ENCODE results near the gene IRAK1.

DNA sequence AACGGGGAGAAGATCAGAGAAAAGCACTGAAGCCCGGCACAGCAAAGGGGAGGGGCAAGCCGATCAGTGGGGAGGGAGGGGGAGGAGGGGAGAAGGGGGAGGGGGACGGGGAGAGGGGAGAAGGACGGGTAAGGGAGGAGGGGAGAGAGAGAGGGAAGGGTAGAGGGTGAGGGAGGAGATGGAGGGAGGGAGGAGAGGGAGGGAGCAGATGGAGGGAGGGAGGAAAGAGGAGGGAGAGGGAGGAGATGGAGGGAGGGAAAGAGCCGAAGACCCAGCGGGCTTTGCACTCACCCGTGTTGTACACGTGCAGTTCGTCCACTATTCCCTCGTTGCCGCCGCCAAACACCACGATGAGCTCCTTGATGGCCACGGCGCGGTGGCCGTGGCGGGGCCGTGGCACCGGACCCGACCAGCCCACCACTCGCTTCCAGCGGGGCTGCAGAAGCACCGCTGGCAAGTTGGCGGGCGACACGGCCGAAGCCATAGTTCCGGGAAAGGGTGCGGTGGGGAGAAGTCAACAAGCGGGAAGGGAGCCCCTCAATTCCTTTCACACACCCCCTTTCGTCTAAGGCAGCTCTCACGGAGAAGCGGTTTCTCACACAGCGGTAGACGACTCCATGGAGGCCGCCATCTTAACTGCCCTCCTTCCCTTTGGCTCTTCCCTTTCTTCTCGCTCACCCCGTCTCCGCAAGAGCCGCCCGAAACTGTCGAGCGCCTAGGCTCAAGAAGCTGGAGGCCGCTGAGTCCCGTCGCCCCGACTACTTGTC, 49.2 kb downstream of the IRAK1 start:
- TF ChIP-seq, protein P1, sequence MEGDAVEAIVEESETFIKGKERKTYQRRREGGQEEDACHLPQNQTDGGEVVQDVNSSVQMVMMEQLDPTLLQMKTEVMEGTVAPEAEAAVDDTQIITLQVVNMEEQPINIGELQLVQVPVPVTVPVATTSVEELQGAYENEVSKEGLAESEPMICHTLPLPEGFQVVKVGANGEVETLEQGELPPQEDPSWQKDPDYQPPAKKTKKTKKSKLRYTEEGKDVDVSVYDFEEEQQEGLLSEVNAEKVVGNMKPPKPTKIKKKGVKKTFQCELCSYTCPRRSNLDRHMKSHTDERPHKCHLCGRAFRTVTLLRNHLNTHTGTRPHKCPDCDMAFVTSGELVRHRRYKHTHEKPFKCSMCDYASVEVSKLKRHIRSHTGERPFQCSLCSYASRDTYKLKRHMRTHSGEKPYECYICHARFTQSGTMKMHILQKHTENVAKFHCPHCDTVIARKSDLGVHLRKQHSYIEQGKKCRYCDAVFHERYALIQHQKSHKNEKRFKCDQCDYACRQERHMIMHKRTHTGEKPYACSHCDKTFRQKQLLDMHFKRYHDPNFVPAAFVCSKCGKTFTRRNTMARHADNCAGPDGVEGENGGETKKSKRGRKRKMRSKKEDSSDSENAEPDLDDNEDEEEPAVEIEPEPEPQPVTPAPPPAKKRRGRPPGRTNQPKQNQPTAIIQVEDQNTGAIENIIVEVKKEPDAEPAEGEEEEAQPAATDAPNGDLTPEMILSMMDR (IDR thresholded peaks at IDR 0.05): no peak
- TF ChIP-seq POLR2A (IDR thresholded peaks at IDR 0.05) (no peak), EP300 (IDR thresholded peaks at IDR 0.05; ENCODE audit: low read depth) (no peak), POLR2AphosphoS5 (IDR thresholded peaks at IDR 0.05) (no peak)
